ENCODE results near the gene LMLN. TPM values are rescaled to one million over a fixed set of nuclear protein-coding genes. Genes with fewer than 3 reads are reported as not detected.

LMLN gene
- total and polyA plus RNA-seq, 12 donors: 2.0 to 15.2 (median 10.6) TPM

DNA sequence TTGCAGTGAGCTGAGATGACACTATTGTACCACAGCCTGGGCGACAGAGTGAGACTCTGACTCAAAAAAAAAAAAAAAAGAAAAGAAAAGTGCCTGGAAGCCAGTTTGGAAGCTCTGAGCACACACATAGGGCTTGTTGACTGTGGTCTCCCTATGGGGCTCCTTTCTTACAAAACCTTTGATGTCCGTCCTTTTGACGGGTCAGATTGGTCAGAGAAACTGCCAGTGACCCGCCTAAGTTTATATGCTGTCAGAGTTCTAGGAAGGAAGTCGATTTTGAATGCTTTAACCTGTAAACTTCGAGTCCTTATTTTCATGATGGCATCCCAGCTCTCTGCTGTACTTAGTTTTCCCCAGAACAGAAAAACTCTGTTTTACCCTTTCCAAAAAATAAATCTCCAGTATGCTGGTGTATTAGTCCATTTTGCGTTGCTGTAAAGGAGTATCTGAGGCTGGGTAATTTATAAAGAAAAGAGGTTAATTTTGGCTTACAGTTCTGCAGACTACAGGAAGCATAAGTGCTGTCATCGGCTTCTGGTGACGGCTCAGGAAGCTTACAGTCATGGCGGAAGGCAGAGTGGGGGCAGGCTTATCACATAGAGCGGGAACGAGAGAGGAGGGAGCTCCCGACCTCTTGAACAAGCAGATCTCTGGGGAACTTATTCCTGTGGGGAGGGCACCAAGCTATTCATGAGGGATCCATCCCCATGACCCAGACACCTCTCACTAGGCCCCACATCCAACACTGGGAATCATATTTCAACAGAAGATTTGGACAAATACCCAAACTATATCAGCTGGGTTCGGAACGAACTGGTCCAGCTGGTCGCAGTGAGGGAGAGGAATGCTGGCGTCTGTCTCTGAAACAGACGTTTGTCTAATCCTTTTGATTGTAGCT is 72.3 kb downstream of the LMLN start:
- Histone ChIP-seq H3K27ac (peak overlapping the region in 5 of 10 donors; percentile 4 to 52 (median 31)), H3K27me3 (no peaks in the 10 kb centered on the region), H3K36me3 (peaks cover 0 to 11% (median 0%) of the 10 kb centered on the region in 9 donors), H3K9me3 (no peaks in the 10 kb centered on the region), H3K4me1 (peaks cover 0 to 17% (median 8%) of the 10 kb centered on the region in 9 donors), H3K4me3 (peak overlapping the region in 3 of 10 donors; percentile 10 to 20 (median 17))
- WGBS, 2 donors: 24 to 29% methylated on average over 18 of the region's 18 CpGs
- TF ChIP-seq, protein P1, sequence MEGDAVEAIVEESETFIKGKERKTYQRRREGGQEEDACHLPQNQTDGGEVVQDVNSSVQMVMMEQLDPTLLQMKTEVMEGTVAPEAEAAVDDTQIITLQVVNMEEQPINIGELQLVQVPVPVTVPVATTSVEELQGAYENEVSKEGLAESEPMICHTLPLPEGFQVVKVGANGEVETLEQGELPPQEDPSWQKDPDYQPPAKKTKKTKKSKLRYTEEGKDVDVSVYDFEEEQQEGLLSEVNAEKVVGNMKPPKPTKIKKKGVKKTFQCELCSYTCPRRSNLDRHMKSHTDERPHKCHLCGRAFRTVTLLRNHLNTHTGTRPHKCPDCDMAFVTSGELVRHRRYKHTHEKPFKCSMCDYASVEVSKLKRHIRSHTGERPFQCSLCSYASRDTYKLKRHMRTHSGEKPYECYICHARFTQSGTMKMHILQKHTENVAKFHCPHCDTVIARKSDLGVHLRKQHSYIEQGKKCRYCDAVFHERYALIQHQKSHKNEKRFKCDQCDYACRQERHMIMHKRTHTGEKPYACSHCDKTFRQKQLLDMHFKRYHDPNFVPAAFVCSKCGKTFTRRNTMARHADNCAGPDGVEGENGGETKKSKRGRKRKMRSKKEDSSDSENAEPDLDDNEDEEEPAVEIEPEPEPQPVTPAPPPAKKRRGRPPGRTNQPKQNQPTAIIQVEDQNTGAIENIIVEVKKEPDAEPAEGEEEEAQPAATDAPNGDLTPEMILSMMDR (IDR thresholded peaks at IDR 0.05): no peak
- intact Hi-C loops (cut with DNase I): no loop called here
- DNase-seq (peak in 1 of 2 donors; percentile 41), ATAC-seq (peak in 7 of 8 donors; percentile 69 to 95 (median 91))

DNA sequence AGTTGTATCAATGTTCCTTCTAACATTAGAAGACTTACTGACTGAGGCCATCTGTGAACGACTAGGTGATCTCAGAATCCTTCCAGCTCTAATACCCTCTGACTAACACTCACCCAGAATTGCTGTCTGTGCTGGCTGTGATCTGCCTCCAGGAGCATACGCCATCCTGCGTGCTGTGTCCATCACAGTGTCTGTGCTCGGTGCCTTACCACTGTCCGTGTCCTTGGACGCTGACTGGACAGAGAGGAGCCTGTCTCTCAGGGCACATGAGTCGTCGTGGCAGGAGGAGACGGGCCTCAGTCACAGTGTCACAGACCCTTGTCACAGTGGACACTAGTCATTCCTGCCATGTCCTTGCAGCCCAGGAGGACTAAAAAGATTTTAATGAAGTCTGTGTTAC is 83.1 kb downstream of the LMLN start:
- ATAC-seq (no peak), DNase-seq (no peak)
- 93 to 95% methylated on average over 9 of the region's 9 CpGs for WGBS, 2 donors
- Histone ChIP-seq H3K4me3 (no peak overlapping the region), H3K4me1 (no peaks in the 10 kb centered on the region), H3K27me3 (no peaks in the 10 kb centered on the region), H3K27ac (no peak overlapping the region), H3K9me3 (no peaks in the 10 kb centered on the region), H3K36me3 (peaks cover 0 to 22% (median 0%) of the 10 kb centered on the region in 9 donors)
- TF ChIP-seq, protein P1 (IDR thresholded peaks at IDR 0.05): no peak
- intact Hi-C loops (cut with DNase I): no loop called here

DNA sequence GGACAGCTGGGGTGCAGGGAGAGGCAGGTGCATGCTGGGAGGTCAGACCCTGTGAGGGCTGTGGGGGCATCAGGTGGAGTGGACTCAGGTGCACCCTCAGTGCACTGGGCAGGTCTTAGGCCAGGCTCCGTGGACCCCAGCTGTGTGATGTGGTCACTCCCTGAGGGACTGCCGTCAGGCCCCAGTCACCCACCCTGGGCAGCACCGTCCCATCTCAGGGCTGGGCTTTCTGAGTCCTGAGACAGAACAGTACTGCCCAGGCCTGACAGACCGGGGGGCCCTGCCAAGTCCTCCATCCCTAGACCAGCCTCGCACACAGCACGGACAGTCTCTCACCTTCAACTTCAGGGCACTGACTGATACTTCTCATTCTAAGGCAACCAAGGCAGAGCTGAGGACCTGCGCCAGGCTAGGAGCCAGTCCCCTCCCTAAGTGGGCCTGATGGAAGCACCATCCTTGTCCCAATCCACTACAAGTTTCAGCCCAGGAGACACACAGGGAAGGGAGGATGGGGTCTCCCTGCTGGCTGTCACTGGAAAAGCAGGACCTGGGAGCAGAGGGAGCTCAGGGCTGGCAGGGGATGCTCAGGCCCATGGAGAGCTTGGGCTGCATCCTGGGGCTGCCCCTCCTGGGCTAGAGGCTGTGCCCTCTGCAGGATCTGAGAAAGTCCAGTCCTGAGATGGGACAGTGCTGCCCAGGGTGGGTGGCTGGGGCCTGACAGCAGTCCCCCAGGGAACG is 86.3 kb downstream of the LMLN start:
- peaks cover 0 to 5% (median 0%) of the 10 kb centered on the region in 11 donors for H3K9me3 ChIP-seq
- no peak overlapping the region for H3K27ac ChIP-seq
- H3K27me3 ChIP-seq: no peaks in the 10 kb centered on the region
- TF ChIP-seq, protein P1 (IDR thresholded peaks at IDR 0.05): no peak
- no peak overlapping the region for H3K4me3 ChIP-seq
- intact Hi-C loops (cut with DNase I): no loop called here
- no peak for DNase-seq
- no peak for ATAC-seq
- no peaks in the 10 kb centered on the region for H3K4me1 ChIP-seq
- 93 to 97% methylated on average over 8 of the region's 8 CpGs for WGBS, 2 donors
- no peaks in the 10 kb centered on the region for H3K36me3 ChIP-seq

DNA sequence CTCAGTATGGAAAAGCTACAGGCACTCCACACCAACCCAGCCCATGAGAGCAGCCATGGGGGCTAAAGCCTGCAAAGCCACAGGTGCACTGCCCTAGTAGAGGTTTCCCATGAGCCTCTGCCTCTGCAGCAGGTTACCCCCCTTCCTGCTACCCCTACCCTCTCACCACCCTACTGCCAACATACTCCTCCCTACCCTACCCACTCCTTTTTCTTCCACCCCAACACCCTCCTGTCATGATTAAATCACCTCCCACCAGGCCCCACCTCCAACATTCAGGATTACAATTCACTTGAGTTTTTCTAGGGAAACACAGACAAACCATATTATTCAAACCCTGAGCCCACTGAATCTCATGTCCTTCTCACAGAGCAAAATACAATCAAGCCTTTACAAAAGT is 88.4 kb downstream of the LMLN start:
- no peak for DNase-seq
- Histone ChIP-seq H3K27ac (no peak overlapping the region), H3K4me3 (no peak overlapping the region), H3K27me3 (no peaks in the 10 kb centered on the region), H3K9me3 (peaks cover 0 to 8% (median 0%) of the 10 kb centered on the region in 11 donors), H3K36me3 (no peaks in the 10 kb centered on the region), H3K4me1 (no peaks in the 10 kb centered on the region)
- TF ChIP-seq, protein P1 (IDR thresholded peaks at IDR 0.05): no peak
- ATAC-seq: no peak
- intact Hi-C loops (cut with DNase I): no loop called here
